SIG-M5 treated with dmso at 0.1 percent for 504 hours (cell line): ENCODE results near the gene DPYSL3.

Experiments used
- DNase-seq: peaks from one replicate; lab custom pipeline; 2025; ENCODE audit not compliant: unreplicated experiment; lab: John Stamatoyannopoulos, UW

The DPYSL3 gene

GRCh38 chr5:147406636-147407035 lies 103.2 kb downstream of the DPYSL3 start:
- no peak for DNase-seq

GRCh38 chr5:147404706-147405105 lies 105.2 kb downstream of the DPYSL3 start:
- DNase-seq, result no peak

- peak; percentile 87 for DNase-seq
These were observed 105.9 kb downstream of the DPYSL3 start for GRCh38 chr5:147403651-147404640.

GRCh38 chr5:147400881-147401280 lies 109.0 kb downstream of the DPYSL3 start:
- DNase-seq, result no peak

- no peak for DNase-seq
These were observed 109.6 kb downstream of the DPYSL3 start for GRCh38 chr5:147400126-147400809.

- DNase-seq, result no peak
These were observed 111.0 kb downstream of the DPYSL3 start for GRCh38 chr5:147398860-147399259.

- DNase-seq, result peak; percentile 44
These were observed 112.3 kb downstream of the DPYSL3 start for GRCh38 chr5:147397616-147398015.

- DNase-seq, result no peak
These were observed 113.6 kb downstream of the DPYSL3 start for GRCh38 chr5:147396070-147396823.

GRCh38 chr5:147393874-147394672 lies 115.8 kb downstream of the DPYSL3 start:
- DNase-seq, result no peak

- DNase-seq, result peak; percentile 73
These were observed 118.1 kb downstream of the DPYSL3 start for GRCh38 chr5:147391781-147392180.

- no peak for DNase-seq
These were observed 119.1 kb downstream of the DPYSL3 start for GRCh38 chr5:147390654-147391225.

- no peak for DNase-seq
These were observed 121.4 kb downstream of the DPYSL3 start for GRCh38 chr5:147388184-147389108.

- DNase-seq, result no peak
These were observed 122.8 kb downstream of the DPYSL3 start for GRCh38 chr5:147387109-147387508.

- DNase-seq, result no peak
These were observed 125.3 kb downstream of the DPYSL3 start for GRCh38 chr5:147384346-147385193.

GRCh38 chr5:147382776-147383175 lies 127.1 kb downstream of the DPYSL3 start:
- no peak for DNase-seq

- no peak for DNase-seq
These were observed 128.3 kb downstream of the DPYSL3 start for GRCh38 chr5:147381555-147381954.

GRCh38 chr5:147377682-147378081 lies 132.2 kb downstream of the DPYSL3 start:
- no peak for DNase-seq

GRCh38 chr5:147375151-147375550 lies 134.7 kb downstream of the DPYSL3 start:
- peak; percentile 33 for DNase-seq
